Activated naive CD8-positive, alpha-beta T cell treated with anti-CD3 and anti-CD28 coated beads, Interleukin-2, amount 50 U/mL, for 24 hours (primary cell): ENCODE data around the gene ADAP1.
"Not testable (repeated sequence)": the region's sequence is repeated elsewhere in the genome, so short reads cannot be mapped to it uniquely, and the experiment has no call there.

Experiments
- ATAC-seq: fragments of 150-1000 bp; cut with Tn5 transposase; one replicate; pipeline ENCODE4 v1.10.0; 2021
- DNase-seq: peaks from one replicate; pipeline ENCODE4 v3.0.0; 2021
- H3K27ac Mint-ChIP-seq: one replicate; pipeline ENCODE4 v1.8.0; 2021; ENCODE audit warnings: mild to moderate bottlenecking, mixed read lengths
- H3K27me3 Mint-ChIP-seq: one replicate; pipeline ENCODE4 v1.8.0; 2021; ENCODE audit warnings: mixed read lengths
- H3K36me3 Mint-ChIP-seq: one replicate; pipeline ENCODE4 v1.8.0; 2021; ENCODE audit warnings: low read depth, mixed read lengths
- H3K4me1 Mint-ChIP-seq: one replicate; pipeline ENCODE4 v1.8.0; 2021; ENCODE audit warnings: mixed read lengths
- H3K4me3 Mint-ChIP-seq: one replicate; pipeline ENCODE4 v1.8.0; 2021; ENCODE audit warnings: mild to moderate bottlenecking, moderate library complexity, mixed read lengths
- H3K9me3 Mint-ChIP-seq: one replicate; pipeline ENCODE4 v1.8.0; 2021; ENCODE audit warnings: mixed read lengths

ADAP1 gene

GRCh38 chr7:954330-955238 is at the start of gene ADAP1:
ADAP1 (minus strand) TSS chr7:954680; CDS start chr7:954477, 203 bp downstream.
- H3K36me3 Mint-ChIP-seq = peaks cover 8% of the 10 kb centered on the region
- H3K9me3 Mint-ChIP-seq = no peaks in the 10 kb centered on the region
- DNase-seq = peak; percentile 73
- peaks cover 6% of the 10 kb centered on the region for H3K27me3 Mint-ChIP-seq
- H3K4me1 Mint-ChIP-seq = peaks cover 19% of the 10 kb centered on the region
- ATAC-seq = peak; percentile 79
- H3K27ac Mint-ChIP-seq = peak within 1 kb of the TSS; percentile 31
- H3K4me3 Mint-ChIP-seq = peak within 1 kb of the TSS; percentile 75

- H3K27me3 Mint-ChIP-seq, H3K9me3 Mint-ChIP-seq, DNase-seq, H3K4me1 Mint-ChIP-seq, H3K27ac Mint-ChIP-seq, H3K36me3 Mint-ChIP-seq, ATAC-seq, H3K4me3 Mint-ChIP-seq: not testable (repeated sequence)
Measured at GRCh38 chr7:1002445-1002844, 48.0 kb upstream of the ADAP1 start.

- not testable (repeated sequence) for H3K27me3 Mint-ChIP-seq, H3K4me3 Mint-ChIP-seq, H3K36me3 Mint-ChIP-seq, H3K9me3 Mint-ChIP-seq, ATAC-seq, H3K27ac Mint-ChIP-seq, DNase-seq, H3K4me1 Mint-ChIP-seq
Measured at GRCh38 chr7:1002026-1002425, 47.5 kb upstream of the ADAP1 start.

GRCh38 chr7:1001069-1001770 is 46.7 kb upstream of the ADAP1 start:
- not testable (repeated sequence) for H3K9me3 Mint-ChIP-seq, ATAC-seq, H3K27me3 Mint-ChIP-seq, H3K4me3 Mint-ChIP-seq, H3K27ac Mint-ChIP-seq, H3K36me3 Mint-ChIP-seq, DNase-seq, H3K4me1 Mint-ChIP-seq

GRCh38 chr7:999941-1000935 is 45.8 kb upstream of the ADAP1 start:
- no peaks in the 10 kb centered on the region for H3K4me1 Mint-ChIP-seq
- ATAC-seq = no peak
- no peaks in the 10 kb centered on the region for H3K27me3 Mint-ChIP-seq
- no peaks in the 10 kb centered on the region for H3K9me3 Mint-ChIP-seq
- no peak overlapping the region for H3K27ac Mint-ChIP-seq
- no peak overlapping the region for H3K4me3 Mint-ChIP-seq
- no peak for DNase-seq
- H3K36me3 Mint-ChIP-seq = no peaks in the 10 kb centered on the region

- H3K27ac Mint-ChIP-seq = no peak overlapping the region
- H3K27me3 Mint-ChIP-seq = no peaks in the 10 kb centered on the region
- no peaks in the 10 kb centered on the region for H3K4me1 Mint-ChIP-seq
- no peaks in the 10 kb centered on the region for H3K9me3 Mint-ChIP-seq
- DNase-seq (no peak), ATAC-seq (no peak)
- no peaks in the 10 kb centered on the region for H3K36me3 Mint-ChIP-seq
- no peak overlapping the region for H3K4me3 Mint-ChIP-seq
Measured at GRCh38 chr7:999149-999879, 44.8 kb upstream of the ADAP1 start.

- DNase-seq (no peak), ATAC-seq (no peak)
- no peaks in the 10 kb centered on the region for H3K36me3 Mint-ChIP-seq
- H3K4me1 Mint-ChIP-seq = peaks cover 5% of the 10 kb centered on the region
- H3K27ac Mint-ChIP-seq = no peak overlapping the region
- H3K9me3 Mint-ChIP-seq = no peaks in the 10 kb centered on the region
- no peak overlapping the region for H3K4me3 Mint-ChIP-seq
- no peaks in the 10 kb centered on the region for H3K27me3 Mint-ChIP-seq
Measured at GRCh38 chr7:997404-998395, 43.2 kb upstream of the ADAP1 start.

- no peak for ATAC-seq
- no peak overlapping the region for H3K27ac Mint-ChIP-seq
- peaks cover 5% of the 10 kb centered on the region for H3K4me1 Mint-ChIP-seq
- H3K27me3 Mint-ChIP-seq = no peaks in the 10 kb centered on the region
- no peak for DNase-seq
- no peaks in the 10 kb centered on the region for H3K36me3 Mint-ChIP-seq
- H3K9me3 Mint-ChIP-seq = no peaks in the 10 kb centered on the region
- no peak overlapping the region for H3K4me3 Mint-ChIP-seq
Measured at GRCh38 chr7:996079-996872, 41.8 kb upstream of the ADAP1 start.

- H3K9me3 Mint-ChIP-seq = no peaks in the 10 kb centered on the region
- H3K27me3 Mint-ChIP-seq = no peaks in the 10 kb centered on the region
- no peak for DNase-seq
- no peak overlapping the region for H3K27ac Mint-ChIP-seq
- ATAC-seq = no peak
- H3K4me1 Mint-ChIP-seq = peaks cover 5% of the 10 kb centered on the region
- H3K36me3 Mint-ChIP-seq = no peaks in the 10 kb centered on the region
- H3K4me3 Mint-ChIP-seq = no peak overlapping the region
Measured at GRCh38 chr7:995571-995970, 41.1 kb upstream of the ADAP1 start.

GRCh38 chr7:994592-995308 is 40.3 kb upstream of the ADAP1 start:
- Mint-ChIP-seq H3K9me3 (no peaks in the 10 kb centered on the region), H3K27me3 (no peaks in the 10 kb centered on the region), H3K4me1 (peaks cover 5% of the 10 kb centered on the region), H3K27ac (no peak overlapping the region), H3K4me3 (no peak overlapping the region), H3K36me3 (no peaks in the 10 kb centered on the region)
- no peak for ATAC-seq
- DNase-seq = no peak

- Mint-ChIP-seq H3K9me3 (no peaks in the 10 kb centered on the region), H3K4me3 (no peak overlapping the region), H3K27ac (no peak overlapping the region), H3K27me3 (no peaks in the 10 kb centered on the region), H3K36me3 (no peaks in the 10 kb centered on the region), H3K4me1 (peaks cover 5% of the 10 kb centered on the region)
- DNase-seq (peak; percentile 96), ATAC-seq (peak; percentile 97)
Measured at GRCh38 chr7:992709-993607, 38.5 kb upstream of the ADAP1 start.
